Measurements from ENCODE around the gene MATR3. TPM values are rescaled to one million over a fixed set of nuclear protein-coding genes. Genes with fewer than 3 reads are reported as not detected.

The MATR3 gene
- total and polyA plus RNA-seq, 4 donors: 38.4 to 111 (median 69.7) TPM

GRCh38 chr5:139378101-139378825, 84.7 kb downstream of the MATR3 start (continued):
- no peak for TF ChIP-seq RXRA (IDR thresholded peaks at IDR 0.05)

GRCh38 chr5:139378941-139379361, 85.4 kb downstream of the MATR3 start:
- TF ChIP-seq ATF3 (IDR thresholded peaks at IDR 0.05): no peak
- TF ChIP-seq RXRA (IDR thresholded peaks at IDR 0.05): no peak
- TF ChIP-seq SP1 (IDR thresholded peaks at IDR 0.05): no peak
- no peak for TF ChIP-seq HNF4A (conservative IDR thresholded peaks at IDR 0.05)
- no peak for TF ChIP-seq NR2F2 (IDR thresholded peaks at IDR 0.05)
- TF ChIP-seq JUND (IDR thresholded peaks at IDR 0.05): no peak
- no peak for TF ChIP-seq REST (IDR thresholded peaks at IDR 0.05)
- TF ChIP-seq CTCF (IDR thresholded peaks at IDR 0.05; ENCODE audit: low read depth, low read length, missing input control): no peak
- no peak for TF ChIP-seq ZBTB33 (IDR thresholded peaks at IDR 0.05)
- TF ChIP-seq TAF1 (conservative IDR thresholded peaks at IDR 0.05): no peak
- no peak for TF ChIP-seq HNF4G (IDR thresholded peaks at IDR 0.05)
- no peak for TF ChIP-seq EGR1 (IDR thresholded peaks at IDR 0.05; ENCODE audit: low read depth in 2 of 2)
- DNase-seq (ENCODE audit: low spot score): no peak

More at GRCh38 chr5:139378941-139379361, 85.4 kb downstream of the MATR3 start:
- Histone ChIP-seq H3K27me3 (ENCODE audit: control insufficient read depth in 4 of 4, insufficient read depth in 4 of 4, low read length in 3 of 4) (no peaks in the 10 kb centered on the region), H3K9me3 (ENCODE audit: control insufficient read depth in 4 of 4, low read length in 3 of 4) (no peaks in the 10 kb centered on the region), H3K27ac (ENCODE audit: low read depth in 1 of 2, low read length in 2 of 2) (no peak overlapping the region), H3K4me3 (ENCODE audit: low read depth in 1 of 3, low read length in 3 of 3) (no peak overlapping the region), H3K9ac (ENCODE audit: low read depth in 1 of 2, low read length in 2 of 2) (no peak overlapping the region), H3K4me1 (ENCODE audit: control insufficient read depth in 4 of 4, insufficient read depth in 4 of 4, low read length in 3 of 4) (peaks cover 8 to 28% (median 19%) of the 10 kb centered on the region in 4 donors), H3K36me3 (ENCODE audit: control insufficient read depth in 4 of 4, insufficient read depth in 3 of 4, low read depth in 1 of 4, low read length in 3 of 4) (peaks cover 0 to 14% (median 10%) of the 10 kb centered on the region in 4 donors)
- 91% methylated on average over 13 of the region's 13 CpGs for WGBS

Measured in liver (tissue), 9 donors.